Esophagus muscularis mucosa (tissue), 4 donors: ENCODE results near the gene NT5C3A. TPM values are rescaled to one million over a fixed set of nuclear protein-coding genes. Genes with fewer than 3 reads are reported as not detected.

Source experiments
- DNase-seq: peaks from one replicate; pipeline ENCODE4 v3.0.0-alpha.2; 2017; ENCODE audit errors: extremely low spot score
- H3K27ac ChIP-seq, 4 donors: fragments of 200-600 bp; sonication (generic); replicated peaks in 1 of 4; 1 replicate in 3 of 4; 2 replicates in 1 of 4; pipeline ENCODE4 v1.5.1; 2016 to 2019; ENCODE audit warnings: mild to moderate bottlenecking in 1 of 4
- H3K27me3 ChIP-seq, 4 donors: fragments of 200-600 bp; sonication (generic); one replicate each; pipeline versions ENCODE4 v1.5.1 to v1.6.0; 2016 to 2019
- H3K36me3 ChIP-seq, 4 donors: fragments of 200-600 bp; sonication (generic); one replicate each; pipeline ENCODE4 v1.5.1; 2016 to 2019
- H3K4me1 ChIP-seq, 4 donors: fragments of 200-600 bp; sonication (generic); one replicate each; pipeline ENCODE4 v1.5.1; 2016 to 2019
- H3K4me3 ChIP-seq, 4 donors: fragments of 200-600 bp; sonication (generic); 1 replicate in 2 of 4; 2 replicates in 2 of 4; pipeline ENCODE4 v1.5.1; 2016 to 2019; ENCODE audit warnings: mild to moderate bottlenecking in 4 of 4, moderate library complexity in 1 of 4
- H3K9me3 ChIP-seq, 4 donors: fragments of 200-600 bp; sonication (generic); 1 replicate in 3 of 4; 2 replicates in 1 of 4; pipeline ENCODE4 v1.5.1; 2016 to 2019
- EP300 ChIP-seq: sonication (generic); formaldehyde crosslinking; IDR thresholded peaks from one replicate; pipeline ENCODE4 v1.6.1; 2017; ENCODE audit warnings: antibody characterized with exemption
- POLR2A ChIP-seq: fragments of 450-650 bp; IDR thresholded peaks from one replicate; pipeline ENCODE4 v1.6.1; 2017; ENCODE audit warnings: antibody characterized with exemption, moderate library complexity, mild to moderate bottlenecking, low read depth
- POLR2AphosphoS5 ChIP-seq, 2 donors: sonication (generic); formaldehyde crosslinking; IDR thresholded peaks; one replicate each; pipeline ENCODE4 v1.6.1; 2017; ENCODE audit warnings: antibody characterized with exemption in 2 of 2
- WGBS: methylation state at CpG from one replicate; pipeline ENCODE4 v1.1.5; 2018; 5-methylcytosine and 5-hydroxymethylcytosine counted together
- intact Hi-C: fragments of 100-400 bp; cut with DNase I; formaldehyde crosslinking; loops from one replicate; pipeline ENCODE4 v1.15.1; 2023
- total RNA-seq, 4 donors: library from RNA; depleted of rRNA; stranded (reverse); fragments of >200 nt; gene quantifications; one replicate each; pipeline versions ENCODE4 v1.1.0 to v1.2.1, GENCODE V29; 2016
- TF ChIP-seq, protein P1 (sequence below), 3 experiments: fragments of 200-600 bp in 2 of 3; fragments of 450-650 bp in 1 of 3; sonication (generic) in 2 of 3; IDR thresholded peaks; one replicate each; pipeline ENCODE4 v1.5.1; 2017 to 2019; ENCODE audit warnings: antibody characterized with exemption in 3 of 3, mild to moderate bottlenecking in 2 of 3, moderate library complexity in 1 of 3

NT5C3A gene
- total RNA-seq, 4 donors from 2014 or later, result 13.9 to 22.0 (median 19.7) TPM

DNA sequence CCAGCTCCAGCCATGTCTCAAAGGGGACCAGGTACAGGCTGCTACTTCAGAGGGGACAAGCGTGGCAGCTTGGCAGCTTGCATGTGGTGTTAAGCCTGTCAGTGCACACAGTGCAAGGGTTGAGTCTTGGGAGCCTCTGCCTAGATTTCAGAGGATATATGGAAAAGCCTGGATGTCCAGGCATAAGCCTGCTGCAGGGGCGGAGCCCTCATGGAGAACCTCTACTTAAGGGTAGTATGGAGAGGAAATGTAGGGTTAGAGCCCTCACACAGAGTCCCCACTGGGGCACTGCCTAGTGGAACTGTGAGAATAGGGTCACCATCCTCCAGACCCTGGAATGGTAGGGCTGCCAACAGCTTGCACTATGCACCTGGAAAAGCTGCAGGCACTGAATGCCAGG is 7.7 kb upstream of the NT5C3A start:
- no peak overlapping the region for H3K27ac ChIP-seq
- peaks cover 0 to 13% (median 6%) of the 10 kb centered on the region in 4 donors for H3K9me3 ChIP-seq
- TF ChIP-seq POLR2A (no peak), EP300 (no peak), POLR2AphosphoS5 (IDR thresholded peaks at IDR 0.05) (no peak)
- TF ChIP-seq, protein P1, sequence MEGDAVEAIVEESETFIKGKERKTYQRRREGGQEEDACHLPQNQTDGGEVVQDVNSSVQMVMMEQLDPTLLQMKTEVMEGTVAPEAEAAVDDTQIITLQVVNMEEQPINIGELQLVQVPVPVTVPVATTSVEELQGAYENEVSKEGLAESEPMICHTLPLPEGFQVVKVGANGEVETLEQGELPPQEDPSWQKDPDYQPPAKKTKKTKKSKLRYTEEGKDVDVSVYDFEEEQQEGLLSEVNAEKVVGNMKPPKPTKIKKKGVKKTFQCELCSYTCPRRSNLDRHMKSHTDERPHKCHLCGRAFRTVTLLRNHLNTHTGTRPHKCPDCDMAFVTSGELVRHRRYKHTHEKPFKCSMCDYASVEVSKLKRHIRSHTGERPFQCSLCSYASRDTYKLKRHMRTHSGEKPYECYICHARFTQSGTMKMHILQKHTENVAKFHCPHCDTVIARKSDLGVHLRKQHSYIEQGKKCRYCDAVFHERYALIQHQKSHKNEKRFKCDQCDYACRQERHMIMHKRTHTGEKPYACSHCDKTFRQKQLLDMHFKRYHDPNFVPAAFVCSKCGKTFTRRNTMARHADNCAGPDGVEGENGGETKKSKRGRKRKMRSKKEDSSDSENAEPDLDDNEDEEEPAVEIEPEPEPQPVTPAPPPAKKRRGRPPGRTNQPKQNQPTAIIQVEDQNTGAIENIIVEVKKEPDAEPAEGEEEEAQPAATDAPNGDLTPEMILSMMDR (IDR thresholded peaks at IDR 0.05), result no peak
- peaks cover 5 to 16% (median 12%) of the 10 kb centered on the region in 4 donors for H3K4me1 ChIP-seq
- no peaks in the 10 kb centered on the region for H3K36me3 ChIP-seq
- 93% methylated on average over 2 of the region's 2 CpGs for WGBS
- intact Hi-C loops, result no loop called here
- no peak for DNase-seq
- no peaks in the 10 kb centered on the region for H3K27me3 ChIP-seq
- H3K4me3 ChIP-seq, result no peak overlapping the region

DNA sequence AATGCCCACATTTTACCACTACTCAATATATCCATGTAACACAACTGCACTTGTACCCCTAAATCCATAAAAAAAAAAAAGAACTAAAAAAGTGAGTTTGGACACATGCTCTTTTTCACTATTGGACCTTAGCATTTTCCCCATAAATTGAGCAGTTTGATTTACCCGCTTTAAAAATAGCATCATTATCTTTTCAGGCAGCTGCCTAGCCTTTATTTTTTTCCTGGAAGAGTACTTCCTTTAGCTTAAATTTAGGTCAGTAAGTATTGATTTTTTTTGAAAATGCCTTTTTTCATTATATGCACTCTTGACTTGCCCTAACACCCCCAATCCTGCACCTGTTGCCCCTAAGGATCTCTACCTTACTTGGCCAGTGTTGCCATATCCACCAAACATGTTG is 5.3 kb upstream of the NT5C3A start:
- peaks cover 10 to 22% (median 14%) of the 10 kb centered on the region in 4 donors for H3K4me1 ChIP-seq
- no peak for TF ChIP-seq POLR2AphosphoS5 (IDR thresholded peaks at IDR 0.05)
- no peak for TF ChIP-seq EP300
- no peak for TF ChIP-seq POLR2A
- TF ChIP-seq, protein P1 (IDR thresholded peaks at IDR 0.05), result no peak
- H3K4me3 ChIP-seq, result no peak overlapping the region
- peaks cover 0 to 13% (median 6%) of the 10 kb centered on the region in 4 donors for H3K9me3 ChIP-seq
- H3K27me3 ChIP-seq, result no peaks in the 10 kb centered on the region
- intact Hi-C loops, result no loop called here
- H3K27ac ChIP-seq, result no peak overlapping the region
- H3K36me3 ChIP-seq, result no peaks in the 10 kb centered on the region
- no peak for DNase-seq
- 83% methylated on average over 1 of the region's 1 CpG for WGBS

DNA sequence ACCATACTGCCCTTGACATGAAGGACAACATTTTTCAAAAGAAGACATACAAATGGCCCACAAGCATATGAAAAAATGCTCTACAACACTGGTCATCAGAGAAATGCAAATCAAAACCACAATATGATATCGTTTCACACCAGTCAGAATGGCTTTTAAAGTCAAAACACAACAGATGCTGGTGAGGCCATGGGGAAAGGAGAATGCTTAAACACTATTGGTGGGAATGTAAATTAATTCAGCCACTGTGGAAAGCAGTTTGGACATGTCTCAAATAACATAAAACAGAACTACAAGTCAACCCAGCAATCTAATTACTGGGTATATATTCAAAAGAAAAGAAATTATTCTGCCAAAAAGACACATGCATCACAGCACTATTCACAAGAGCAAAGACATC is 4.2 kb upstream of the NT5C3A start:
- TF ChIP-seq POLR2AphosphoS5 (IDR thresholded peaks at IDR 0.05) (no peak), POLR2A (no peak), EP300 (no peak)
- TF ChIP-seq, protein P1 (IDR thresholded peaks at IDR 0.05), result no peak
- H3K27me3 ChIP-seq, result no peaks in the 10 kb centered on the region
- WGBS, result 87% methylated on average over 1 of the region's 1 CpG
- H3K27ac ChIP-seq, result no peak overlapping the region
- peaks cover 6 to 12% (median 7%) of the 10 kb centered on the region in 4 donors for H3K4me1 ChIP-seq
- no peak for DNase-seq
- H3K9me3 ChIP-seq, result peaks cover 0 to 13% (median 6%) of the 10 kb centered on the region in 4 donors
- H3K36me3 ChIP-seq, result no peaks in the 10 kb centered on the region
- intact Hi-C loops, result no loop called here
- no peak overlapping the region for H3K4me3 ChIP-seq

DNA sequence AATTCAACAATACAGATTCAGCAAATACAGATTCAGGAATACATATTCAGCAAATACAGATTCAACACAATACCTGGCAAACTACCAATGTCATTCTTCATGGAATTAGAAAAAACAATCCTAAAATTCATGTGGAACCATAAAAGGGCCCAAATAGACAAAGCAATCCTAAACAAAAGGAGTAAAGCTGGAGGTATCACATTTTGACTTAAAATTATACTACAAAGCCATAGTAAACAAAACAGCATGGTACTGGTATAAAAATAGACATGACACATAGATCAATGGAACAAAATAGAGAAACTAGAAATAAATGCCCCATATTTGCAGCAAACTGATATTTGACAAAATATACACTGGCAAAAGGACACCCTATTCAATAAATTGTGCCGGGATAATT is 3.4 kb upstream of the NT5C3A start:
- no peaks in the 10 kb centered on the region for H3K36me3 ChIP-seq
- H3K27ac ChIP-seq, result no peak overlapping the region
- intact Hi-C loops, result loop anchor here (2.0 kb wide), 1 partner anchor 43 kb away; the partner anchor contains the start of gene RP9
- TF ChIP-seq EP300 (no peak), POLR2AphosphoS5 (IDR thresholded peaks at IDR 0.05) (no peak), POLR2A (no peak)
- TF ChIP-seq, protein P1 (IDR thresholded peaks at IDR 0.05), result no peak
- no peak for DNase-seq
- 100% methylated on average over 1 of the region's 1 CpG for WGBS
- H3K9me3 ChIP-seq, result peaks cover 0 to 13% (median 6%) of the 10 kb centered on the region in 4 donors
- peaks cover 13 to 19% (median 15%) of the 10 kb centered on the region in 4 donors for H3K4me1 ChIP-seq
- no peak overlapping the region for H3K4me3 ChIP-seq
- H3K27me3 ChIP-seq, result no peaks in the 10 kb centered on the region
